ENCODE data around the gene AMER1. TPM values are rescaled to one million over a fixed set of nuclear protein-coding genes. Genes with fewer than 3 reads are reported as not detected.

The AMER1 gene
- total and polyA plus RNA-seq, 2 of the 4 experiments (the other 2 are of a cell fraction), result 1.3 to 2.2 TPM

- Histone ChIP-seq H3K4me3 (ENCODE audit: insufficient read depth, low read depth, low read length) (no peak within 1 kb of the TSS), H3K27me3 (ENCODE audit: control insufficient read depth, insufficient read depth, low read length) (no peaks in the 10 kb centered on the region), H3K9me1 (ENCODE audit: insufficient read depth, low read length) (no peaks in the 10 kb centered on the region), H3K9me3 (ENCODE audit: control insufficient read depth, insufficient read depth, low read length) (no peaks in the 10 kb centered on the region), H4K20me1 (ENCODE audit: insufficient read depth, low read length) (no peaks in the 10 kb centered on the region), H3K79me1 (ENCODE audit: low read depth in 1 of 2, low read length in 2 of 2) (no peaks in the 10 kb centered on the region), H2AFZ (replicated peaks; ENCODE audit: low read length, poor library complexity) (no peak within 1 kb of the TSS), H3K14ac (replicated peaks; ENCODE audit: low read depth, low read length) (no peak within 1 kb of the TSS), H2BK120ac (ENCODE audit: low read depth, low read length) (no peak within 1 kb of the TSS), H2BK20ac (ENCODE audit: low read depth, low read length) (no peak within 1 kb of the TSS), H2AK5ac (ENCODE audit: low read depth, low read length) (no peak within 1 kb of the TSS), H2BK5ac (ENCODE audit: low read depth, low read length, poor library complexity, severe bottlenecking) (no peak within 1 kb of the TSS), H4K91ac (ENCODE audit: insufficient read depth, low read depth, low read length) (no peak within 1 kb of the TSS), H3K36me3 (ENCODE audit: control insufficient read depth, insufficient read depth, low read length) (no peaks in the 10 kb centered on the region), H4K5ac (ENCODE audit: low read depth, low read length) (no peak within 1 kb of the TSS), H2BK15ac (ENCODE audit: low read depth, low read length) (no peak within 1 kb of the TSS), H3K4ac (ENCODE audit: low read depth, low read length) (no peak within 1 kb of the TSS), H3K27ac (ENCODE audit: insufficient read depth, low read length) (no peak within 1 kb of the TSS), H3K18ac (ENCODE audit: low read depth, low read length) (no peak within 1 kb of the TSS), H4K8ac (ENCODE audit: low read depth in 2 of 2, low read length in 2 of 2) (no peak within 1 kb of the TSS), H3K4me1 (ENCODE audit: control insufficient read depth, insufficient read depth, low read length) (no peaks in the 10 kb centered on the region), H3K4me2 (ENCODE audit: low read depth, low read length) (no peak within 1 kb of the TSS), H3K9ac (ENCODE audit: low read depth, low read length) (no peak within 1 kb of the TSS), H2AK9ac (replicated peaks; ENCODE audit: low read depth, low read length, poor library complexity) (no peak within 1 kb of the TSS), H3K23ac (ENCODE audit: low read depth, low read length) (no peak within 1 kb of the TSS), H3K56ac (ENCODE audit: extremely low read depth, insufficient read depth, low read length) (no peak within 1 kb of the TSS)
- ChIA-PET POLR2A (ENCODE audit: unreplicated experiment) (no interaction called here), CTCF (no interaction called here)
- dilution Hi-C loops (cut with HindIII; ENCODE audit: low sequenced_read_pairs, unreplicated experiment) (no loop called here), intact Hi-C loops (cut with micrococcal nuclease) (loop anchor here (10.0 kb wide), 1 partner anchor 66 kb away; no protein-coding TSS in a partner anchor), in situ Hi-C loops (cut with MboI; ENCODE audit: low sequenced_read_pairs) (no loop called here)
- no TSS peak for BruUV-seq (replicated peaks)
- 15% methylated on average over 4 of the region's 17 CpGs; no CpG with 5 or more reads in 1 of the 2 experiments for WGBS, 2 experiments (ENCODE audit: extremely low coverage in 2 of 2, insufficient read length in 1 of 2)
- ATAC-seq (ENCODE audit: low read depth), result no peak
- DNase-seq, result no peak
- TF ChIP-seq BHLHE40 (IDR thresholded peaks at IDR 0.05; ENCODE audit: low read depth, low read length), result no peak
- TF ChIP-seq MXI1 (IDR thresholded peaks at IDR 0.05; ENCODE audit: borderline replicate concordance, low read depth, low read length), result no peak
- TF ChIP-seq MAFK (IDR thresholded peaks at IDR 0.05; ENCODE audit: low read depth, low read length), result no peak
- TF ChIP-seq RAD21 (IDR thresholded peaks at IDR 0.05; ENCODE audit: low read length), result no peak
- no peak for TF ChIP-seq NFE2L2 (IDR thresholded peaks at IDR 0.05; ENCODE audit: low read depth, low read length)
- TF ChIP-seq SMC3 (IDR thresholded peaks at IDR 0.05; ENCODE audit: low read depth, low read length), result no peak
- TF ChIP-seq FOS (IDR thresholded peaks at IDR 0.05; ENCODE audit: low read depth, low read length), result no peak
- no peak for TF ChIP-seq CTCF (conservative IDR thresholded peaks at IDR 0.05; ENCODE audit: low read depth, low read length)
- no peak for TF ChIP-seq USF2 (IDR thresholded peaks at IDR 0.05; ENCODE audit: low read depth, low read length)
- no peak for TF ChIP-seq ELK1 (IDR thresholded peaks at IDR 0.05; ENCODE audit: borderline replicate concordance, low read depth, low read length)
- no peak for TF ChIP-seq CHD1 (IDR thresholded peaks at IDR 0.05; ENCODE audit: low read depth, low read length)
- TF ChIP-seq POLR2A (IDR thresholded peaks at IDR 0.05; ENCODE audit: low read depth, low read length), result no peak
- no peak for TF ChIP-seq RCOR1 (IDR thresholded peaks at IDR 0.05; ENCODE audit: insufficient replicate concordance, low read length)
- TF ChIP-seq RFX5 (IDR thresholded peaks at IDR 0.05; ENCODE audit: low read depth, low read length), result no peak
- TF ChIP-seq CEBPB (IDR thresholded peaks at IDR 0.05; ENCODE audit: low read depth, low read length), result no peak
These were observed 24.8 kb upstream of the AMER1 start, which contains the start of gene ASB12 for GRCh38 chrX:64230123-64230970. ASB12 (minus strand) TSS chrX:64230607; CDS start chrX:64225650, 4,957 bp downstream.

All from IMR-90 (cell line).